Fibroblast of the aortic adventitia (primary cell): ENCODE measurements around the gene PPP1R14B. TPM values are rescaled to one million over a fixed set of nuclear protein-coding genes. Genes with fewer than 3 reads are reported as not detected.
A peak's percentile ranks its signal among the peaks of the same experiment; 100 is the strongest.

Experiments used
- DNase-seq: peaks from one replicate; pipeline ENCODE4 v3.0.0-alpha.2; 2010; ENCODE audit warnings: low read depth
- H3K4me3 ChIP-seq: 2 replicates; pipeline ENCODE4 v1.5.1; 2011; ENCODE audit warnings: low read depth, mild to moderate bottlenecking, control low read depth, low read length, moderate library complexity
- CTCF ChIP-seq: IDR thresholded peaks from 2 replicates; pipeline ENCODE4 v1.5.1; 2011; ENCODE audit warnings: mild to moderate bottlenecking, low read length, control low read depth, inconsistent platforms; ENCODE audit not compliant: insufficient read depth
- total RNA-seq: library from RNA; depleted of rRNA; stranded (reverse); fragments of >200 nt; gene quantifications from 2 replicates; pipeline ENCODE4 v1.2.3, GENCODE V29; 2012; ENCODE audit warnings: low replicate concordance

PPP1R14B gene
- total RNA-seq, 1 donor, result 264 TPM

- no peak for DNase-seq
- H3K4me3 ChIP-seq, result peak overlapping the region; percentile 90
- TF ChIP-seq CTCF, result no peak
Observed at GRCh38 chr11:64227405-64227956, 19.3 kb downstream of the PPP1R14B start.

- peak overlapping the region; percentile 90 for H3K4me3 ChIP-seq
- no peak for DNase-seq
- no peak for TF ChIP-seq CTCF
Observed at GRCh38 chr11:64226507-64227051, 20.2 kb downstream of the PPP1R14B start.

GRCh38 chr11:64225608-64226506 is 20.9 kb downstream of the PPP1R14B start, which contains the start of the genes NUDT22 and TRPT1:
NUDT22 (plus strand) TSS chr11:64226274; CDS start chr11:64226653, 379 bp downstream.
TRPT1 (minus strand) TSS chr11:64226186; CDS start chr11:64225860, 326 bp downstream.
- TF ChIP-seq CTCF, result peak; percentile 29
- peak within 1 kb of the TSS; percentile 90 for H3K4me3 ChIP-seq
- DNase-seq, result peak; percentile 66

GRCh38 chr11:64224891-64225607 is 21.7 kb downstream of the PPP1R14B start:
- H3K4me3 ChIP-seq, result peak overlapping the region; percentile 90
- TF ChIP-seq CTCF, result no peak
- DNase-seq, result no peak

GRCh38 chr11:64224151-64224890 is 22.4 kb downstream of the PPP1R14B start:
- DNase-seq, result no peak
- TF ChIP-seq CTCF, result no peak
- no peak overlapping the region for H3K4me3 ChIP-seq
